Renal cortical epithelial cell (primary cell): ENCODE results near the gene PNKP. TPM values are rescaled to one million over a fixed set of nuclear protein-coding genes. Genes with fewer than 3 reads are reported as not detected.
A peak's percentile ranks its signal among the peaks of the same experiment; 100 is the strongest.

Experiments used
- DNase-seq: peaks from one replicate; pipeline ENCODE4 v3.0.0-alpha.2; 2011; ENCODE audit warnings: low read depth
- total RNA-seq: library from RNA; depleted of rRNA; stranded (reverse); fragments of >200 nt; gene quantifications from 2 replicates; pipeline ENCODE4 v1.2.3, GENCODE V29; 2014

The PNKP gene
- total RNA-seq, 1 donor from 2014 or later: 30.5 TPM

- DNase-seq: no peak
Measured at GRCh38 chr19:49890349-49891311, 23.3 kb upstream of the PNKP start.

- peak; percentile 50 for DNase-seq
Measured at GRCh38 chr19:49889687-49890348, 22.4 kb upstream of the PNKP start.

- no peak for DNase-seq
Measured at GRCh38 chr19:49889038-49889686, 21.8 kb upstream of the PNKP start.

GRCh38 chr19:49888510-49888824 is 21.1 kb upstream of the PNKP start:
- DNase-seq: no peak

GRCh38 chr19:49887665-49888509 is 20.5 kb upstream of the PNKP start:
- no peak for DNase-seq

- DNase-seq: no peak
Measured at GRCh38 chr19:49887037-49887664, 19.8 kb upstream of the PNKP start.

GRCh38 chr19:49884760-49885159 is 17.4 kb upstream of the PNKP start:
- no peak for DNase-seq

- DNase-seq: no peak
Measured at GRCh38 chr19:49884109-49884508, 16.7 kb upstream of the PNKP start.

GRCh38 chr19:49883094-49883493 is 15.7 kb upstream of the PNKP start:
- DNase-seq: no peak

- DNase-seq: no peak
Measured at GRCh38 chr19:49882643-49883042, 15.3 kb upstream of the PNKP start.

GRCh38 chr19:49881672-49882394 is 14.5 kb upstream of the PNKP start:
- DNase-seq: no peak

GRCh38 chr19:49881186-49881585 is 13.8 kb upstream of the PNKP start:
- no peak for DNase-seq

- DNase-seq: no peak
Measured at GRCh38 chr19:49880162-49880869, 12.9 kb upstream of the PNKP start.

- DNase-seq: no peak
Measured at GRCh38 chr19:49879243-49879963, 12.0 kb upstream of the PNKP start.

- DNase-seq: no peak
Measured at GRCh38 chr19:49878744-49879070, 11.3 kb upstream of the PNKP start.

GRCh38 chr19:49877879-49878743 is 10.7 kb upstream of the PNKP start:
- DNase-seq: peak; percentile 87

GRCh38 chr19:49877020-49877878 is 9.9 kb upstream of the PNKP start, which contains the start of the genes AKT1S1 and TBC1D17:
TSS of gene AKT1S1 (minus strand) at chr19:49877355. CDS start at chr19:49873295, 4,060 bp downstream.
TSS of gene TBC1D17 (plus strand) at chr19:49877702. CDS start at chr19:49877724, 22 bp downstream.
- DNase-seq: peak; percentile 99
